Hematopoietic multipotent progenitor cell treated with erythropoietin and hydrocortisone succinate and interleukin-3 and kit ligand, for 15 days (in vitro differentiated cells): ENCODE results near the gene SLC2A2.

Source experiments
- DNase-seq: peaks from one replicate; pipeline ENCODE4 v3.0.0-alpha.2; 2015; ENCODE audit warnings: low spot score

SLC2A2 gene

DNA sequence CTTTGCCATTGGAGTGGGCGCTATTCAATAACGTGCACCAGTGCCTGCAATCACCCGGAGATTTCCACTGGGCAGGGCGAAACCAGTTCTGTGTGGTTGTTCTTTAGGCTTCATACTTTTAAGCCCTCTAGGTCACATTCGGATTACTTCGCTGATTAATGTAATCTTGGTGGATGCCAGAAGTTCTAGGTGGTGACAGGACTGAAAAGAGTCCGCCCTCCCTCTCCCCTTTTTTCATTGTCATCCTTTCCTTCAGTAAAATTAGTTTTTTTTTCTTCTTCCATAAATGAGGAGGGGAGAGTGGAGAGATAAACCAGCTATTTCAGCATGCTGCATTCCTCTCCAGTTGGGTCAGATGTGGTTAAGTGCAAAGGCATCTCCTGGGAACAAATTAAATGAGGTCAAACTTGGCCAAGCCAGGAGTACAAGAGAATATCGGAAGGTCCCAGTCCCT, 2.3 kb upstream of the SLC2A2 start:
- no peak for DNase-seq

DNA sequence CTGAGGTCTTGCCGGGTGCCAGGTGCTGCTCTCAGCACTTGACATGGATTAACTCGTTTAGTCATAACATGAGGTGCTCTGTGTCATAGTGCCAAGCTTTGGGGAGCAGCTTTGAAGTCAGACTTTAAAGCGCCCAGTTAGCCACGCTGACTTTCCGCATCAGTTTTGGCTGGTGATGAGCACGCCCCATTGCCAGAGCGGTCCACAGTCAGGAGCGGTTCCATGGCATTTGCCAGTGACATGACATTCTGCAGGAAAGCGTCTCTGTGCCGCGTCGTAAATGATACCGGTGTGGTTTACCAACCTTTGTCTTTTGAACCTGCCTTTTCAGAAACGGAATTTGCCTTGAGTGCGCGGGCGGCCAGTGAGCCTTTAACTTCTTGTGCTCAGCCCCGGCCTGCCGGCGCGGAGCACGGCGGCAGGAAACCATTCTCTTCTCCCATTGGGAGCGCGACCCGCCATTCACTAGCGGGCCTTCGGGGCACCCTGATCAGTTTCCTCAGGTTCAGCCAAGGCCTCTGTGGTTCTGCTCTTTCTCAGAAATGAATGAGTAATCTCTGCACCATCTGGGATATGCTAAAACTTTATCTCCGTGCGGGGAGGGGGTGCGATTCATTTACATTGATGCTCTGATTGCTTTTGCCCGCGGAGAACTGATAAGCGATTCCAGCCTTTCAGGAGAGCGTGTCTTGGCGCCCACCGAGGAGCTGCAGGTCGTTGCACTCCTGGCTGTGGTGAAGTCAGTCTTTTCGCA, 1.7 kb upstream of the SLC2A2 start:
- no peak for DNase-seq

DNA sequence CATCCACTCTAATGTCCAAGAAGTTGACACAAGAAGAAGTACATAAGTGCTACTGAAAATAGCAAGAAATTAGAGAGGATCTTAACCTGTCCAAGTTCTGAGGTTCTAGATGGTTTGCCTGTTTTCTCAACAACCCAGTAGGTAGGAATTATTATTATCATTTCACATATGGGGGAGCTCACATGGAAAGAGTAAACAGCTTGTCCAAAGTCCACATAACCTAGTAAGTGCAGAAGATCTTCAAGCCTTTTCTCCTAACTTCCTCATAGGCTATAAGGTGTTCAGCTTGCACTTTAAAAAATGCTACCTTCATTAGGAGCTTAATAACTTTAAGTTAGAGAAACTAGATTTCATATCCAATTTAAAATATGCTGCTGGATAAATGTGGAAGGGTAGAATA, 3.0 kb downstream of the SLC2A2 start:
- DNase-seq, result no peak

DNA sequence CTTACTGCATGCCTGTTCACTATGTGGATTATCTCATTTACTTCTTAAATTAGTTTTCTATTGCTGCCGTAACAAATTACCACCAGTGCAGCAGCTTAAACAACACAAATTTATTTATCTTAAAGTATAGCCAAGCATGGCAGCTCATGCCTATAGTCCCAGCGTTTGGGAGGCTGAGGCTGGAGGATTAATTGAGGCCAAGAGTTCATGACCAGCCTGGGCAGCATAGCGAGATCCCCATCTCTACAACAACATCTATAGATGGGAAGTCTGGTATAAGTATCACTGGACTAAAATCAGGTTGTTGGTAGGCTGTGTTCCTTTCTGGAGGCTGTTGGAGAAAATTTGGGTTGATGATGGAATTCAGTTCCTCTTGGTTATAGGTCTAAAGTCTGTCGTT, 5.1 kb downstream of the SLC2A2 start:
- no peak for DNase-seq

DNA sequence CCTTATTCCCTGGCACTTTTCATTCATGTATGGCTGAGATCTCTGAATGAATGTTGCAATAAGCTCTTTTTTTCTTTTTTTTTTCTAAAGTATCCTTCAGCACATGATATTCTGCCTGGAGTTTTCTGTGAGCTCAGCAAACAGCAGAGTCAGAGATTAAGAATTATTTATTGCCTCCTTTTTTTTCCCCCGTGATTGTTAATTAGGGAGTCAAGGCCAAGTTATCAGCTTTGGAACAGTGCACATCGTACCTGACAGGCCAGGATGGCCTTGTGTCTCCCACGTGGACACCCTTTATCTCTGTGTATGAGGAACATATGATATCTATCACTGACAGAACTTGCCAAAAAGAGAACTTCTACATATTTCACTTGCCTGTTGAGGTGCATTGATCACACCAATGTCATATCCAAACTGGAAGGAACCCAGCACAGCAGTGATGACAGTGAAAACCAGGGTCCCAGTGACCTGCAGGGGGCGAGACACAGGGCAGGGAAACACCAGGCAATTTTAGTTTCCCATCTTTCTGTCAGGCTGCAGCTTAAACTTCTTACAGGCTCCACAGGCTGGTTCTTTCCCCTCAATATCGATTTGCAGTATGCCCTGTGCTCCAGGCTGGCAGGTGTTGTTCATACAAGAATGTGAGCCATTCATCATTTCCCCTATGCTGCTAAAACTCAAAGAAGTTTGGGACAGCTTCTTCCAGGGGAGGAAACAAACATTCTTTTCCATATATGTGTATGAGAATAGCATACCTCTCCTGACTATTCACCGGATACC, 8.2 kb downstream of the SLC2A2 start:
- no peak for DNase-seq

DNA sequence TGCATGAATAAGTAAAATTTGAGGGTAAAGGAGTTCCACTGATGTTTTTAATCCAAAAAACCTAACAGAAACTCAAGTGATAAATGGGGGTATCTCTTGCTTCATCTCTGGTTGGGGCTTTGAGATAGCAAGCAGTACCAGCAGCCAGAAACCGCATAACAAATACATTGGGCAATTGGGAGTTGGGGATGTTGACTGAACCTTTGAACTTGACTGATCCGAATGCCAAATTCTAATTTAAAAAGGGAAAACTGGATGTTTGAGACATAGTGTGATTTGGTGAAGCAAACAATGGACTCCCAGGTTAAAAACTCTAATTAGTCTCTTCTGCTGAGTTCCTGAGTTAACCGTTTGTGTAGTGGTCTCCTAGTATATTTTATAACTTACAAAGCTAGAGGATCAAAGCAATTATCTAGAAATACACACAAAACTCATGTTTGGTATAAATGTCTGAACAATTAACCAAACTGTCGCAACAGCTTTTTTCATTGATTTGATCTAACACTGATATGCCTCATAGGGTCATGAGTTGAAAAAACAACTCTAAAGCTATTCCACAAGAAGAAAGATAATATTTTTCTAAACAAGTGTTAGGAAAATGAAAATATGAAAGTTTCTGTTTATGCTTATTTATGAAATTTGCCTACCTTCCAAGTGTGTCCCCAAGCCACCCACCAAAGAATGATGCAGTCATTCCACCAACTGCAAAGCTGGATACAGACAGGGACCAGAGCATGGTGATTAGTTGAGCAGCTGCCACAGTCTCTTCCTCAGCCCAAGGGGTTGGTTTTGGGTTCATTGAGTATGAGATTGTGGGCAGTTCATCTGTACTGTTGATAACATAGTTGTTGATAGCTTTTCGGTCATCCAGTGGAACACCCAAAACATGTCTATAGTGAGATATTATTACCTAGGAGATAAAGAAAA, 12.4 kb downstream of the SLC2A2 start:
- no peak for DNase-seq

DNA sequence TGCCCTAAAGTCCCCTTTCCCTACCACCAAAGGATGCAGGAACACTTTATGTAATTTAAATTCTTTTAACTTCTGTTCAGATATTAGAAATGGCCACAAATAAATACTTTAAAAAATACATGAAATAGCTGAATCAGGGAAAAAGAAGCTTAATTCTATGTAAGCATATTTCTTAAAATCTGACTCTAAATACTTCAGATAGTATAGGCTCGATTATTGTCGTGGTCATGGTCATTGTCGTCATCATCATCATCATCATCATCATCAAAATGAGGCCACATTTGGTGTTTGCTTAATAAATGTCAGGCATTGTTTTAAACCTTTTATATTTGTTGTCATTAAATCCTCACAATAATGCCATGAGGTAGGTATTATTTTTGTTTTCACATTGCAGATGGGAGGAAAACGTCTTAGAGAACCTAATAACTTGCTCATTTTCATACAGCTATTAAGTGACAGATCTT, 14.6 kb downstream of the SLC2A2 start:
- DNase-seq, result no peak

DNA sequence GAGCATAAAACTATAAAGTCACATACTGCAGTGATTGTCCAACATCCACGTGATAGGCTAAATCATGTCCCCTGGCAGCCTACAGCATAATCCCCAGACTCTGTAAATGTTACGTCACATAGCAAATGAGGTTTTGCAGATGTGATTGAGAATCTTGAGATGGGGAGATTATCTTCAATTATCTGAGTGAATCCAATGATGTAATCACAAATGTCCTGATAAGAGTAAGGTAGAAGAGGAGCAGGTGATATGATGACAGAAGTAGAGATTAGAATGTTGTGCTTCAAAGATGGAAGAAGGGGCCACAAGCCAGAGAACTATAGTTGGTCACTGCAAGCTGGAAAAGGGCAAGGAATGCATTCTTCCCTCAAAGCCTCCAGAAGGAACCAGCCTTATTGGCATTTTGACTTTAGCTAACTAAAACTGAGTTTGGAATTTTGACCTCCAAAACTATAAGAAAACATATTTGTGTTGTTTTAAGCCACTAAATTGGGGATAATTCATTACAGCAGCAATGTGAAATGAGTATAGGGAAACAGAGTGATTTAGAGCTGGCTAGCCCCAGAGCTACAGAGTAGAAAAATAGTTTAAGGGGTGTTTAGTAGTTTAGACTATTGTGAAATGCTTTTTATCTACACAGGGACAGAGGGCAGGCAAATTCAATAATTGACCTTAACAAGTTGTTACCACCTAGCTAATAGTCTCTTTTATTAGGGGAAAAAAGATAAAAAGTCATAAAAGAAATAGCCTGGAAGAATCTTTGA, 15.2 kb downstream of the SLC2A2 start:
- no peak for DNase-seq

DNA sequence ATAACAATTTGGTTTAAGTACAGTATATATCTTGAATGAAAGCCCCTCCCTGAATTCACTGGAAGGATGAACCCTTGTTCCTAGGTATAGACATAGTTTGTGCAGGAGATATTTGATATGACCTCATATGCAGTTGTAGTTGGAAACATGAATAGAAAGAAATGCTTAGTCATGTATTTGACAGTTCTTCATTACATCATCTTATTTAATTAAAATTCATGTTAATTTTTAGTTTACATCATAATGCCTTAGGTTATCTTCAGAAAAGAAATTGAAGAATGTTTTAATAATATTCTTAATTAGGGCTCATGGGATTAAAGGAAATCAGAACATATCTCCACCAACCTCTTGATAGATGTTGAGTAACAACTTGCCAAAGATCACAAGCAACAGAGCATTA, 19.2 kb downstream of the SLC2A2 start:
- no peak for DNase-seq

DNA sequence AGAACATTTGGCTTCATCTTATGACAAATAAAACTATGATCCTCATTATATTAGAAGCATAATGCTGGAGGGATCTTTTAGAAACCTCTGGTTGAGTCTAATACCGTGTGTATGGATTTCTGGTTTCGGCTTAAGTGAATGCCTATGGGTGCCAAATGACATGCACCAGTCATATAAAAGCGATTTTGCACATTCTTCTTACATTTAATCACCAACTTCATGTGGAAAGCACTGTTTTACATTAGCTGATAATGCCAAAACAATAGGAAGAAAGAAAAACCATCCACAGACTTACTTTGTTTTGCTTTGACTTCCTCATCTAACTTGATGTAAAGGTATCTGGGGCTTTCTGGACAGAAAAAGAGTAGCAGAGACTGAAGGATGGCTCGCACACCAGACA, 20.9 kb downstream of the SLC2A2 start:
- no peak for DNase-seq

DNA sequence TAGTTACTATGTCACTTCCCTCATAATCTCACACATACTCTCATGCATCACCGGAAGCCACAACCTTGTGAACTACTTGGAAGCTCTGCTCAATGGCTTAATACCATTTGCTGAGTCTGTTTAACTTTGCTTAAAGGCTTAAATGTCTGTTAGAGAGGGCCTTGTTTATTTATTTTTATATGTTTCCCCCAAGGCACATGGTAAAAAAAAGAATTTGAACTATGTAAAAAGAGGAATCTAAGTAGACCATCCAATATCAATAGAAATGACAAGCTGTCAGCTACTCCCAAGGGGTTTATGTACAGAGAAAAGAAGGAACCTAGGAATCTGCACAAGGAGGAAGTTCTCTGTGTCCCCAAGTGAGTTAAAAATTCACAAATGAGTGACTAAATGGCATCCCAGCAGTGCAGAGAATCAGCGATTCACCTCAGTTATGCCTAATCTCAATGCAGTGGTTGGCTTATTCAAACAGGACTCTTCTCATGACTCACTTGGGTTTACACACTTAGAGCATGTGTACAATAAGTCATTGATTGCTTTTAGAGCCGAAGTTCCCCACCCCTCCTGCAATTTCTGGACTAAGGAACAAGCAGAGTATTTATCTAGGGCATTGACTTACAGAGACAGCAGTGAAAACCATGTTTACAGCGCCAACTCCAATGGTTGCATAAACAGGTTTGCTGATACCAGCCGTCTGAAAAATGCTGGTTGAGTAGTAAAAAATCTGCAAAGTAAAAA, 24.4 kb downstream of the SLC2A2 start:
- no peak for DNase-seq

DNA sequence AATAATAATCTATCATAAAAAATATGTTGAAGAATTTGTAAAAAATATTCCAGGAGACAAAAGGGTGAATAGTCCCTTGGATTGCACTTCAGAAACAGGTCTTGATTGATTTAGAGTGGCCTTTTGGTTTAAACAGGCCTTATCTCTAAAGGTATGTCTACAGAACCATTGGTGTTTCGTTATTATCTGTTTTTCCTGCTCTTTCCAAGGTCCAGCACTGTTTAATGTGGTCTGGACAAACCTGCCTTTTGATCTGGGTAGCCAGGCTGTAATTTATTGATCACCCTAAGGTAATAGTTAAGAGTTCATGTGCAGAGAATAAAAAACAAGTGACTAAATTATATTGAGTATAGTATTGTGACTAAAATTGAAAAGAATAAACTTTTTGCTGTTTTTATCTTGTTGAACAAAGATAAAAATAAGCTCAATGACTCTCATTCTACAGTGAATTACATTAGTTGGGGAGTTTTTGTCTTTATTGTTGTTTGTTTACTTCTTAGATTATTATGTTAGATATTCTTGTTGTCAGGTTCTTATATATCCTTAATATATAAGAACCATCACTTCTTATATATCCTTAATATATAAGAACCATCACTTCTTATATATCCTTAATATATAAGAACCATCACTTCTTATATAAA, 25.1 kb downstream of the SLC2A2 start:
- no peak for DNase-seq

DNA sequence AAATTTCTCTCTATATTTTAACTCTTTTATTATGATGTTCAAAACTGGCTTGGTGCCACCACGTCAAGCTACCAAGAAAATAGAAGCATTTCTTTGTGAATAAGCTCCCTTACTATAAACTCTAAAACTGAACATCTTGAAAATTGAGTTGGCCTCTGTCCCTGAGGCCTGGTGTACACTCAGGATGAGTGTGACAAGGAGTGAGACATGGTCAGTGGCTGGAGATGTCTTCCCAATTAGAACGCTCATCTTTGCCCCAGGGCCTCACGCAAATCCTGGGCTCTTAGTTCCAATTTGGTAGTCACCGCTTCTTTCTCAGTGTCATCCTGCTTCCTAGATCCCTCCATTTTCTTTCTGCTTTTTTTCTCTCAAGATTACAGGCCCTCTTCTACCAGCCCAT, 26.2 kb downstream of the SLC2A2 start:
- no peak for DNase-seq

DNA sequence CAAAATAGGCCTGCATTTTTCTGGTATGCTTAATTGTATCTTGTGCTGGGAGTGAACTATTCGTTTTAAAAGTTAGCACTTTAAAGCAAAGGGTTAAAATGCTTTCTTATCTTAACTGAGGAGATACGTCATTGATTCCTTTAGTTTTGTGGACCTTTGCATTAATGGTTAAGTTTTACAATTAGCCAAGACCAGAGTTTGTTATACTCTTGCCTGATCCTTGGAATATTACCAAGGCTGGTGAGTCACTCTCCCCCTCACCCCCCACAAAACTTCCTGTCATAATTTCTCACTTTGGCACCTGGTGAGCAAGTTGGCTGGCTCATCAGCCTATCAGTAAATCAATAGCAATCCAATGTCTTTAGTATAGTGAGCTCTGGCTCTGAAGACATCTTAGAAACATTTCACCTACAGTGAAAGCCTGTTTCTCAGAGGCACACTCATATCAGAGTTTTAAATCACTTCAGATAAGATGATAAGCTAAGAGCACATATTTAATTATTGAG, 26.7 kb downstream of the SLC2A2 start:
- no peak for DNase-seq

DNA sequence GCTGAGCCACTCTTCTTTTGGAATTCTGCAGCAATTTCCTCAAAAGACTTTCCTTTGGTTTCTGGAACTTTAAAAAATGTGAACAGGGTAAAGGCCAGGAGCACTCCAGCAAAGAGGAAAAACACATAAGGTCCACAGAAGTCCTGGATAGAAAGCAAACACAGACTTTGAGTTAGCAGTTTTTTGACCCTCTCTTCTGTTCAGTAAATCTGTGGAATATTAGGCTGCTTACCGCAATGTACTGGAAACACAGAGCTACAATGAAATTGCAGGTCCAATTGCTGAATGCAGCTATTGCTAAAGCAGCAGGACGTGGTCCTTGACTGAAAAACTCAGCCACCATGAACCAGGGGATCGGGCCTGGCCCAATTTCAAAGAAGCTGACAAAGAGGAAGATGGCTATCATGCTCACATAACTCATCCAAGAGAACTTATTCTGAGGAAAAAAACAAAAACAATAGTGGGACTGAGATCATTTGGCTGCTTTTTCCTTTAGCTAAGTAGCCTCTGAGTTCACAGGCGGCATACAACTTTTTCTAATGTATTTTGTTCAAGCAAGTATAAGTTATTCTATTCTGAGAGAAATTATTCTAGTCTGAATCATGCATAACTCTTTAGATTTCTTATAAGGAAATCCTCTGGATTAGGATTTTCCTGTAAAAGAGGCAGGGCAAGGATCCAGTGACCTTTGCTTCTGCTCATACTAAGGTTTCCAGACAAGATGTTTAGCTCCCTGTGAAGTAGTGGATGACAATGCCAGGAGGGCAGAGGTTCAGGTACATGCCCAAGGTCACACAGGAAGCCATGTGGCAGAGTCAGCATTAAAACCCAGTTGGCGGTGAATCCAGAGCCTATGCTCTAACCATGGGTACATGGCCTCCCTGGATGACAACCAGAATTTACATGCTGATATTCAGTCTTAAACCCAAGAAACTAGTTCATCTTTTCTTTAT, 28.3 kb downstream of the SLC2A2 start:
- DNase-seq, result no peak

DNA sequence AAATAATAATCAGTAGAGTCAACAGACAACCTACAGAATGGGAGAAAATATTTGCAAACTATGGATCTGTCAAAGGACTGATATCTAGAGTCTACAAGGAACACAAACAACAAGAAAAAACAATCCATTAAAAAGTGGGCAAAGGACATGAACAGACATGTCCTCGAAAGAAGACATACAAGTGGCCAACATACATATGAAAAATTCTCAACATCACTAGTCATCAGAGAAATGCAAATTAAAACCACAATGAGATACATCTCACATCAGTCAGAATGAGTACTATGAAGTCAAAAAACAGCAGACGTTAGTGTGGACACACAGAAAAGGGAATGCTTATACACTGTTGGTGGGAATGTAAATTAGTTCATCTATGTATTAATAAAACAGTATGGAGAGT, 33.7 kb downstream of the SLC2A2 start:
- DNase-seq, result no peak

DNA sequence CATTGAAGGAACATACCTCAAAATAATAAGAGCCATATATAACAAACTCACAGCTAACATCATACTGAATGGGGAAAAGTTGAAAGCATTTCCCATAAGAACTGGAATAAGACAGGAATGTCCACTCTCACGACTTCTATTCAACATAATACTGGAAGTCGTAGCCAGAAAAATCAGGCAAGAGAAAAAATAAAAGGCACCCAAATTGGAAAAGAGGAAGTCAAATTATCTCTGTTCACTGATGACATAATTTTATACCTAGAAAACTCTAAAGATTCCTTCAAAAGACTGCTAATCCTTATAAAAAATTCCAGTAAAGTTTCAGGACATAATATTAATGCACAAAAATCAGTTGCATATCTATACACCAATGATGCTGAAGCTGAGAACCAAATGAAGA, 34.9 kb downstream of the SLC2A2 start:
- no peak for DNase-seq

DNA sequence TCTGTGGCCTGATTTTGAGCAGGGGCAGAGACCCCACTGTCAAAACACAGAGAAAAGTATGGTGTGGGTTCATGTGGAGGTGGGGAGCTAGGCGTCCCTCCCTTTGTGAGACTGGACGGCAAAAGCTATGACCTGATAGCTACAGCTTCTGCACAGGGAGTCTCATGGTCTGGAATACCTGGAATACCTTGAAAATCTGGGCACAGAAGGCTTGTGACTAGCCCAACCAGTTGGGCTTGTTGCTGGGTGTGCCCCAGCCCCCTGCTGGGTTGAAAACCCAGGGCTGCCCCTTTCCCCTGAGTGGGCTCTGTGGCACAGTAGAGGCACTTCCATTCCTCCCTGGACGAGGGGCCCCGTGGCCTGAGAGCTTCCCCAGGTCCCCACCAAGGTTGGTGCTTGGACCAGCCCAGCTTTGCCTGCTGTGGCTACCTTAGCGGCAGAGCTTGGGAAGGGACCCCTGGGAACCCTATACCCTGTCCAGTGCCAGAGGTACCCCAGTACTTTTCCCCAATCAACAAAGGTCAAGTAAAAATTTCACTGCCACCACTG, 37.3 kb downstream of the SLC2A2 start:
- no peak for DNase-seq

DNA sequence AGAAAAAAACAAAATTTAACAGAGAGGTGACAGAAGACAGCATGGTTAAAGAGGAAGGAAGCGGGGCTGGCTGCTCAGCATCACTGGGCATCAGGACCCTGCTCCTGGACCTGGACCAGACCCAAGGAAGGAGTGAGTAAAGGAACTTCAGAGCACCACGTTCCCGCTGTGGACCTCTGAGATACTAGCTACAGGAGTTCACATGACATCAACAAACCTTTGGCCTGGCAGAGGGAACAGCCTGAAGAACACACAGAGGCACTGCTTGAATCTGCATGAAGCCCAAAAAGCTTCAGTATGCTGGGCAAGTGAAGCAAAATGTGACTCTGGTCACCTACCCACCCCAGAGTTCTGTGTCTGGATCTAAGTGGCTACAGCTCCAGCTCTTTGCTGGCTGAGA, 38.1 kb downstream of the SLC2A2 start:
- no peak for DNase-seq
